ENCODE measurements around the gene WDR7.

- TF ChIP-seq, protein P1, sequence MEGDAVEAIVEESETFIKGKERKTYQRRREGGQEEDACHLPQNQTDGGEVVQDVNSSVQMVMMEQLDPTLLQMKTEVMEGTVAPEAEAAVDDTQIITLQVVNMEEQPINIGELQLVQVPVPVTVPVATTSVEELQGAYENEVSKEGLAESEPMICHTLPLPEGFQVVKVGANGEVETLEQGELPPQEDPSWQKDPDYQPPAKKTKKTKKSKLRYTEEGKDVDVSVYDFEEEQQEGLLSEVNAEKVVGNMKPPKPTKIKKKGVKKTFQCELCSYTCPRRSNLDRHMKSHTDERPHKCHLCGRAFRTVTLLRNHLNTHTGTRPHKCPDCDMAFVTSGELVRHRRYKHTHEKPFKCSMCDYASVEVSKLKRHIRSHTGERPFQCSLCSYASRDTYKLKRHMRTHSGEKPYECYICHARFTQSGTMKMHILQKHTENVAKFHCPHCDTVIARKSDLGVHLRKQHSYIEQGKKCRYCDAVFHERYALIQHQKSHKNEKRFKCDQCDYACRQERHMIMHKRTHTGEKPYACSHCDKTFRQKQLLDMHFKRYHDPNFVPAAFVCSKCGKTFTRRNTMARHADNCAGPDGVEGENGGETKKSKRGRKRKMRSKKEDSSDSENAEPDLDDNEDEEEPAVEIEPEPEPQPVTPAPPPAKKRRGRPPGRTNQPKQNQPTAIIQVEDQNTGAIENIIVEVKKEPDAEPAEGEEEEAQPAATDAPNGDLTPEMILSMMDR (IDR thresholded peaks at IDR 0.05), result no peak
- no peak for TF ChIP-seq POLR2A (IDR thresholded peaks at IDR 0.05)
These were observed 184.2 kb downstream of the WDR7 start for GRCh38 chr18:56835331-56835730.

Measured in prostate gland (tissue), 2 donors.